Measurements from ENCODE around the gene HDAC11.

HDAC11 gene

DNA sequence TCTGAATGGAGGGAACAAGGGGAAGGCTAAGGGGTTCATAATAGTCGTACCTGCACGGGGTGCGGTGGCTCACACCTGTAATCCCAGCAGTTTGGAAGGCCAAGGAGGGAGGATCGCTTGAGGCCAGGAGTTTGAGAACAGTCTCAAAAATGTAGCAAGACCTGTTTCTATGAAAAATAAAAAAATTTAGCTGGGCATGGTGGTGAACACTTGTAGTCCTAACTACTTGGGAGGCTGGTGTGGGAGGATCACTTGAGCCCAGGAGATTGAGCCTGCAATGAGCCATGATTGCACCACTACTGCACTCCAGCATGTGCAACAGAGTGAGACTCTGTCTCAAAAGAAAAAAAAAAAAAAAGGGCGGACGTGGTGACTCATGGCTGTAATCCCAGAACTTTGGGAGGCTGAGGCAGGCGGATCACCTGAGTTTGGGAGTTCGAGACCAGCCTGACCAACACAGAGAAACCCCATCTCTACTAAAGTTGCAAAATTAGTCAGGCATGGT lies 17.9 kb upstream of the HDAC11 start:
- TF ChIP-seq, protein P1, sequence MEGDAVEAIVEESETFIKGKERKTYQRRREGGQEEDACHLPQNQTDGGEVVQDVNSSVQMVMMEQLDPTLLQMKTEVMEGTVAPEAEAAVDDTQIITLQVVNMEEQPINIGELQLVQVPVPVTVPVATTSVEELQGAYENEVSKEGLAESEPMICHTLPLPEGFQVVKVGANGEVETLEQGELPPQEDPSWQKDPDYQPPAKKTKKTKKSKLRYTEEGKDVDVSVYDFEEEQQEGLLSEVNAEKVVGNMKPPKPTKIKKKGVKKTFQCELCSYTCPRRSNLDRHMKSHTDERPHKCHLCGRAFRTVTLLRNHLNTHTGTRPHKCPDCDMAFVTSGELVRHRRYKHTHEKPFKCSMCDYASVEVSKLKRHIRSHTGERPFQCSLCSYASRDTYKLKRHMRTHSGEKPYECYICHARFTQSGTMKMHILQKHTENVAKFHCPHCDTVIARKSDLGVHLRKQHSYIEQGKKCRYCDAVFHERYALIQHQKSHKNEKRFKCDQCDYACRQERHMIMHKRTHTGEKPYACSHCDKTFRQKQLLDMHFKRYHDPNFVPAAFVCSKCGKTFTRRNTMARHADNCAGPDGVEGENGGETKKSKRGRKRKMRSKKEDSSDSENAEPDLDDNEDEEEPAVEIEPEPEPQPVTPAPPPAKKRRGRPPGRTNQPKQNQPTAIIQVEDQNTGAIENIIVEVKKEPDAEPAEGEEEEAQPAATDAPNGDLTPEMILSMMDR (IDR thresholded peaks at IDR 0.05; ENCODE audit: low read depth, low read length), result no peak
- DNase-seq (ENCODE audit: extremely low read depth, low read depth), result no peak

DNA sequence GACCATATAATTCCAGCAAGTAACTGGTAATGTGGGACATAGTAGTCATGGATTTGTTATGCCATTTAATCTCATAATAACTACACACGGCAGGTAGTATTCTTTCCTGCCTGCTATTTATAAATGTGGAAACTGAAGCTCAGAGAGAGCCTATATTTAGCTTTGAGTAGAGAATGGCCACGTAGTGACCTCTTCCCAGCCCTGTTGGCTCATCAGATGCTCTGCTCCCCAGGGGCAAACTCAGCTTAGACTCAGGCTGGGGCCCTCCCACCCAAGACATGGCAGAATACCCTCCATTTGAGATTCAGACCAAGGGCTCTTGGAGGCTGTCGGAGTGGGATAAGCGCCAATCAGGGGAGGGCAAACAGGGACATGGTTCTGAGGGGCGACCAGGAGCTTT lies 17.3 kb upstream of the HDAC11 start:
- DNase-seq (ENCODE audit: extremely low read depth, low read depth), result no peak
- TF ChIP-seq, protein P1 (IDR thresholded peaks at IDR 0.05; ENCODE audit: low read depth, low read length), result no peak

DNA sequence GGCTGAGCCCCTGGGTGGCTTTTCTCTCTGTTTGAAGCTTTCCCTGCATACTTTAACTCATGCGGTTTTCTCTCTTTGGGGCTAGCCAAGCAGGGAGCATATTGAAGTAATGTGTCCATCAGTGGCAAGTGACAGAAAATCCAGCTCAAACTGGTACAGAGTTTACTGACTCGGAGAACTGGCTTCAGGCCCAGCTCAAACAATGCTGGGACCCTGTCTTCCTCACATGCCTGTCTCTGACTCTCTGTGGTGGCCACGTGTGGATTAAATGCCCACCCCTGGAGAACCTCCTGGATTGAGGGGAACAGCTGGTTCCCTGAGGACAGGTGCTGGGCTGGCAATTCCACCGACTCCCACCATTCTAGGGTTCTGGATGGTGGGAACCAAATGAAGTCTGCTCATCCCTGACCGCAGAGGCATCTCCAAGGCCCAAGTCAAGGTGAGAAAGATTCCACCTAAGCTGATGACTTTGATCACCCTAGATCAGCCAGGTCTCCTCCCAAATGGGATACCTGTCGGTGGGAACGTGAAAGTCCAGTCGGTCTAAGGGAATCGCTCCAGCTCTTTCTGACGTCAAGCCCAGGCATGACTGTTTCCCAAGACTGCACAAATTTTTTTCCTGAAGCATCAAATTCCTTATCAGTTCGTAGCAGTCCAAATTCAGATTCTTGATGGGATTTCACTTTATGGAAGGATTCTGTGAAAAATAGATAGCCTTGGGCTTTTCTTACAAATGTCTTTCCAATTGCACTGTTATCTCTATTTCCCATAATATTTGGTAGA lies 16.3 kb upstream of the HDAC11 start:
- TF ChIP-seq, protein P1 (IDR thresholded peaks at IDR 0.05; ENCODE audit: low read depth, low read length), result no peak
- no peak for DNase-seq (ENCODE audit: extremely low read depth, low read depth)

DNA sequence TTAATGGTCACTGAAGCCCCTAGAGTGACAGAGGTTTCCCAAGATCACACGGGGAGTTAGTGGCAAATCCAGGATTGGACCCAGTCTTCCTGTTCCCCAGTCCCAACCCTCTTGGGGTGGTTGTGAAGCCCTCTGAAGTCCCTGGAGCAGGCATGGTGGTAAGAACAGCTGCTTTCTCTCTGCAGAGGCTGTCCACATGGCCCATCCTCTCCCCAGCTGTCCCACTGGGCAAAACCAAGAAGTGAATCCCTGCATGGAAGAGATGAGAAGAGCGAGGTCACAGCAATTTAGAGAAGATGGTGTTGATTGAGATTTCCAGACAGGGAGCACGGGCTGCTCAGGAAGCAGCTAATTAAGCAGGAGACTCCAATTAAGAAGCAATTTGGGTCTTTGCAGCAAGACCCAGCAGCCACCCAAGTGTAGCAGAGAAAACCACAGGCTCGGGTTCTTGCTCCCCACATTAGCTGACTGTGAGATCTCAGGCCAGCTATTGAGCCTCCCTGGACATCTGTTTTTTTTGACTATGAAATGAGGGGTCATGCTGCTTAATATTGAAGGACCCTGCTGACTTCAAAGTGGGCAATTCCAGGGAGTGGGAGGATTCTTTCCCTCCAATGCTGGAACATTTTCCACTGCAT lies 14.8 kb upstream of the HDAC11 start:
- no peak for DNase-seq (ENCODE audit: extremely low read depth, low read depth)
- TF ChIP-seq, protein P1 (IDR thresholded peaks at IDR 0.05; ENCODE audit: low read depth, low read length), result no peak

DNA sequence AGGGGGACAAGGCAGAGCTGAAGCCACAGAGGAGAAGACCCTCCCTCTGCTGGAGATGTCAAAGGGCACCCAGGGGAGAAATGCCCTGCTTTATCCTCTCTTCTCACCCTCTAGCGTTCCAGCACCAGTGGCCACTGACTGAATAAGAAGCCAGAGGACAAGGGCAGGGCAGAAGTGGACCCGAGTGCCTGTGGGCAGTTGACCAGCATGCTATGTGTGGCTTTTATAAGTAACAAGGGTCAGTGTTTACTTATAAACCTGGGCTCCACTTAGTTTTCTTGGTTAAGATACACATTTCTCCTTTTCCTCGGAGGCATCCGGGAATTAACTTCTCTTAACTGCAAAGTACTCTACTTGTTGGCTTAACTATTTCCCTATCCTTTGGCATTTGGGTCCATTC lies 13.3 kb upstream of the HDAC11 start:
- TF ChIP-seq, protein P1 (IDR thresholded peaks at IDR 0.05; ENCODE audit: low read depth, low read length), result no peak
- DNase-seq (ENCODE audit: extremely low read depth, low read depth), result no peak

DNA sequence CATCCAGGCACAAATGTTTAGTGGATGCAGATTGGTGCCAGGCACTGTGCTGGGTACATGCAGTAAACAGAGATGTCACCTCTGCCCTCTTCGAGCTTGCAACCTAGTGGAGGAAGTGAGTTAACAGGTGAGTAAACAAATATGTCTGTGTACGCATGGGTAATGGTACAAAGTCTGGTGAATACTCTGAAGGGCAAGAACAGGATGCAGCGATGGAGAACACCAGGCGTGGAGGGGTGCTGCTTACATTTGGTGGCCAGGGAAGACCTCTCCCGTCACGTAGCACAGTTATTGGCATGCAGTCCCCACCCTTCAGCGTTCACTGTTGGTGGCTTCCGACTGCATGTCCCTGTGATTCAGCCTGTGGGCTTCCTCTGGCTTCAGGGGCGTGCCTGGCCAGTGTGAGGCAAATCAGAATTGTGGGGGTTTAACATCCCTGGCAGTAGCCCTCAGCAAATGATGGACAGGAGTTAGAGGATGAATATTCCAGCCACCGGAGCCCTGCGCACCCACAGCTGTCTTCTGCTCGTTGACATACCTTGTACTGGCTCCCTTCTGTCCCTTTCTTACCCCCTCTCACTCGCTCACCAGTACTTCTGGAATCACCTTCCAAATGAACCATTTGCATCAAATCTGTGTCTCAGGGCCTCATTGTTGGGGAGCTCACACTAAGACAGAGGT lies 9.1 kb upstream of the HDAC11 start:
- TF ChIP-seq, protein P1 (IDR thresholded peaks at IDR 0.05; ENCODE audit: low read depth, low read length), result no peak
- DNase-seq (ENCODE audit: extremely low read depth, low read depth), result no peak

DNA sequence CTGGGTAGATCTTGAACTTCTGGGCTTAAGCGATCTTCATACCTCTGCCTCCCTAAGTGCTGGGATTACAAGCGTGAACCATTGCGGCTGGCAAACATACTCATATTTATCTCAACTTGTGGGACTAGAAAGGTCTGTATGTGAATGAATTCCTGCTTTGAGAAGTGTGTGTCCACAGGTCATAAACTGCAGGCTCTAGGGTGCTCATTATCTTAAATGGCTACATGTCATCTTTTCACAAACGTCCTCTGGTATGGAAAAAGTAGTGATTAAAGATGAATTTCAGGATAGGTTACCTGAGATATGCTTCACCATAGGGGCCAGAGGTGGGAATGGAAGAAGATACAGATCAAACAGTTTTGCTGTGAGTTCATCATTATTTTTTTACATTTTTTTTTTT lies 7.8 kb upstream of the HDAC11 start:
- no peak for DNase-seq (ENCODE audit: extremely low read depth, low read depth)
- TF ChIP-seq, protein P1 (IDR thresholded peaks at IDR 0.05; ENCODE audit: low read depth, low read length), result no peak

Measured in AG09319 (cell line).